Midbrain (tissue), 1 donor: Measurements from ENCODE around the gene OSTF1.

Experiments used
- DNase-seq: peaks from one replicate; lab custom pipeline; 2025; lab: John Stamatoyannopoulos, UW

The OSTF1 gene, protein sequence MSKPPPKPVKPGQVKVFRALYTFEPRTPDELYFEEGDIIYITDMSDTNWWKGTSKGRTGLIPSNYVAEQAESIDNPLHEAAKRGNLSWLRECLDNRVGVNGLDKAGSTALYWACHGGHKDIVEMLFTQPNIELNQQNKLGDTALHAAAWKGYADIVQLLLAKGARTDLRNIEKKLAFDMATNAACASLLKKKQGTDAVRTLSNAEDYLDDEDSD

DNA sequence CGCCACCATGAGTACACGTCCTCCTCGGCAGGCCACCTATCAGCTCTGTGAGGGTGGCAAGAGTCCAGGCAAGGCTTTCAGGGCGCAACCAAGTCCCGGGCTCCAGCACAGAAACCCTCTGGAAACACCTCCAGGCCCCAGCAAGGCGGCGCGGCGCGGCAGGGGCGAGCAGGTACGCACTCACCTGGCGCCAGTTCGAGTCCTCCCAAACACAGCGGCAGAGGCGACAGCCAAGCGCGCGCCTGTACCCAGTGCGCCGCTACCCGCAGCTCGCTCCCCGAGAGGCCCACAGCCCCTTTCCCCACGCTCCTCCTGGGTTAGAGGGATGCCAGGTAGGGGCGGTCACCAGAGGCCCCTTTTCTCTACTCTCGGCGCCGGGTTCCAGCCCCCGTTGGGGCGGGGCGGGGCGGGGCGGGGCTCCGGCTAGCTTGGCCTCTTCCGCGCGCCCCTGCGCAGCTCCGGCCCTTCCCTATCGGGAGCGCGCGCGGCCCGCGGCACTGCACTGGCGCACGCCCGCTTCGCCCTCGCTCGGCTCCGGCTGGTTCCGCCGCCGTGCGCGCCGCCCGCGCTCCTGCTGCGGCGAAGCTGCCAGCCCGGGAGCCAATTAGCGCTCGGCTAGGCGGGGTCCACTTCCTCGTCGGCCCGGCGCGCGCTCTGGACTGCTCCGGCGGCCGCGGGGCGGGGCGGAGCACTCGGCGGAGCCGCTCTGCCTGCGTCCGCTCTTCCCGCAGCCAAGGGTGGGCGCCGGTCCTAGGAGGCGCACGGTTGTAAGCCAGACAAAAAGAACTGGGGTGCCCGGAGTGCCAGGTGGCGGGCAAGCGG lies at the start of gene OSTF1, which contains the start of gene NMRK1:
Gene OSTF1 (plus strand): TSS at position 691 of the 822 bp plus-strand sequence. CDS start 179 bp downstream, outside the sequence.
Gene NMRK1 (minus strand): TSS at position 332 of the 822 bp plus-strand sequence. CDS start 5,040 bp downstream, outside the sequence.
- DNase-seq = peak; percentile 96

DNA sequence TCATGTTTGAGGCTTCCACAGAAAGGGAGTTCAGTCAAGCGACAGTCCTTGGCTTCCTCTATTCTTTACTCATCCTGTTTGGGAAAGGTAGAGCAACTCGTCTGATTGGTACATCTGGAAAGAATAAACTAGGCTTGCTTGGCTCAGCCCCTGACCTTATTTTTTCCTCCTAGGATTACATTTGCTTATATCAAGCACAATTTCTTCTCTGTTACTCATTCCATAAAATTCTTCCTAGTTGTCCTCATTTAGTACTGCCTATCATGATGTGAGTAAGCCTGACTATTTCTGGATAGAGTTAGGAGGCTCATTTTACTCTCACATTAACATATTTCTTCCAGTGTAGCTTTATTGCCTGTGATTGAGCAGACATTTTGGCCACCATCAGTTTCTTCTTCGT lies 49.3 kb upstream of the OSTF1 start:
- no peak for DNase-seq

- DNase-seq = no peak
Measured at GRCh38 chr9:75039801-75040200, 48.5 kb upstream of the OSTF1 start.

- no peak for DNase-seq
Measured at GRCh38 chr9:75041041-75041440, 47.3 kb upstream of the OSTF1 start.

DNA sequence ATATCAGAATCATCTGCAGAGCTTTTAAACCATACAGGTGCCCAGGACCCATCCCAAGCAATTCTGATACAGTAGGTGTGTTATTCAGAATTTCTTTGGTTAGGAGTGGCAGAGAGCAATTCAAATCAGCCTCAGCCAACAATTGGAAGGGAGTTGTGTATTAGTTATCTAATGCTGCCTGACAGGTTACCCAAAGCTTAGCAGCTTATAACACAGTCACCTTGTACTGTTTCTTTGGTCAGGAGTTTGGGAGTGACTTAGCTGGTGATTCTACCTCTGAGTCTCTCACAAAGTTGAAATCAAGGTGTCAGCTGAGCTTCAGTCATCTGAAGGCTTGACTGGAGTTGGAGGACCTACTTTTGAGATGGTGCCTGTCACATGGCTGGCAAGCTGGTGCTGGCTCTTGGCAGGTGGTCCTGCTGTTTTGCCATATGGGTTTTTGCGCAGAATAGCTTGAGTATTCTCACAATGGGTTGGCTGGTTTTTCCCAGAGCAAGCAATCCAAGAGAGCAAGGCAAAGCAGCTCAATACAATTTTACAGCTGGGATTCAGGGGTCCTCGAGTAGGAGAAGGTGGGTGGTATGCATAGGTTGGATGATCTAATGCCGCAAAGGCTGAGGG lies 41.5 kb upstream of the OSTF1 start:
- no peak for DNase-seq

- no peak for DNase-seq
Measured at GRCh38 chr9:75047506-75047905, 40.8 kb upstream of the OSTF1 start.

GRCh38 chr9:75051285-75051684 lies 37.0 kb upstream of the OSTF1 start:
- no peak for DNase-seq

GRCh38 chr9:75053869-75054268 lies 34.4 kb upstream of the OSTF1 start:
- no peak for DNase-seq

GRCh38 chr9:75054368-75055001 lies 33.8 kb upstream of the OSTF1 start:
- no peak for DNase-seq

DNA sequence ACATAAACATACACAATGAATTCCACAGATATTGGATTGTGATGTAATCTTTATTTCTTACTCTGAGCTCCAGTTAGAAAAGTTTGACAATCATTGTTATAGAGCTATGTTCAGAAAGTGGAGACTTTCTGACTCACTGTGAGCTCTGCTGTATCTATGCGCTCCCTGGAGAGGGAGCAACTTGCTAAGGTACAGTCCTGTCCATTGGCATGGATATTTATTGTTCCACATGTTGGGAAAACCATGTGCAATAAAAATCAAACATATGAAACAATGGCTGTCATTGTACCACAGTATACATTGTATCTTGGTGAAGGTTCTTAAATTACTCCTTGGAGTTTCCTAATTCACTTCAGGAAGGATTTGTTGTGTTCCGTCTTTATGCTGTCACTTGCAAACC lies 27.1 kb upstream of the OSTF1 start:
- DNase-seq = no peak

- DNase-seq = no peak
Measured at GRCh38 chr9:75063556-75064305, 24.6 kb upstream of the OSTF1 start.

DNA sequence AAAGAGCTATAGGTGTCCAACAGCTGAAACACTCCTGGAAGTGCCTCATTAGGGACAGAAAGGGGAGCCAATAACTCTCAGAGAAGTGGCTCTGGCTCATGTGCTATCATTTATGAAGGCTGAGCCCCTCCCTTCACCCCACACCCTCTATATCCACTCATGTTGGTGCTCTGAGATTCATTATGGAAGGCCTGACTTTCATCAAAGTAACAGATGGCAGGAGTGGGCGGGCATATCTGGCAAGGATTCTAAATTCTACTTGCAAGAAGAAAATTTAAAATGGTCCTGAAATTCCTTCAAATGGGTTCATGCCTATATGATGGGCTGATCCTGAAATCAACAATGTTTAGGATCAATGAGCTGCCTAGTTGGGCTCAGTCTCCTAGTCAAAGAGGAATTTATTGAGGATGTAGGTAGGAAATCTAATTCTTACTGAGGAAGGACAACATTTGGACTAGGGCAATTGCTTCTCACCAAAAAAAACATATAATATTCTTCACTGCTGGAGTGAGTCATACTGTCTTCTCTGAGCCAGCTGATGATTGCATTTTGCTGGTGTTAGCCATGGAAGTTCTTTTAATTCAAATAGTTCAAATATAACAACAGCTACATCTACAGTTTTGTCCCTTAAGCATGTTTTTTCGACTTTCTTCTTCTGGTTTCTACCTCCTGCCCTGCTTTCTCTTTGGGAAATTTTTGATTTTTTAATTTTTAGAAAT lies 23.8 kb upstream of the OSTF1 start:
- no peak for DNase-seq

GRCh38 chr9:75065510-75065909 lies 22.8 kb upstream of the OSTF1 start:
- DNase-seq = no peak

DNA sequence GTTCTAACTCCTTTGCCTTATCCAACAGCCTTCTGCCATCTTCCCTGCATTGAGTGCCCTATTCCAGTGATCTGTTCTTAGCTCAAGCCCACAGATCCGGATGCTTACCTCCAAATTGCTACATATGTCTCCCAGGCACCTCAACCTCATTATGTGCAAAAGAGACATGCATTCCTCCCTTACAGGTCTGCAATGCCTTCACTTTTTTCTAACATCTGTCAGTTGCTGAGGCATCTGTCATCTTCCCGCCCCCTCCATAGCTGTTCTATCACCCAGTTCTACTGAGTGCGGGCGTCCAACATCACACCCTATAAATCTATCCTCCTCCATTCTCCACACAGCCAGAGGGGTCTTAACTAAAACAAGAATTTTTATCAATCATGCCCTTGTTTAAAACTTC lies 20.4 kb upstream of the OSTF1 start:
- DNase-seq = no peak

DNA sequence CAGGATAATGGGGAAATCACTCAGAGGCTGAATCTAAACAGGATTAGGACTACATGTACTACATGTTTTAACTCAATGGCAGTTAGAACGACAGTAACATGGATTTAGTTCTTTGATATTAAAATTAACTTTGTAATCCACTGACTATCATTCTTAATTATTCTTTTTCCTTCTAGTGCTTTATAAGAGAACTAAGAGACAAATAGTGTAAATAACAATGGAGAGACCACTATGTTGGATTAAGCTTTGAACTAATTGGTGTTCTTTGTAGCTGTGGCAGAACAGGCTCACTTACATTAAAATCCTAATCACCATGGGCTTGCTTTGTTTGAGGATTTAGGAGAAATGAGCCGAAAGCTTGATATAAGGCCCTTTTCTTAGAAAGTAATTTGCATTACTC lies 19.1 kb upstream of the OSTF1 start:
- no peak for DNase-seq

GRCh38 chr9:75071530-75072122 lies 16.7 kb upstream of the OSTF1 start:
- no peak for DNase-seq

- DNase-seq = no peak
Measured at GRCh38 chr9:75072895-75073294, 15.4 kb upstream of the OSTF1 start.

DNA sequence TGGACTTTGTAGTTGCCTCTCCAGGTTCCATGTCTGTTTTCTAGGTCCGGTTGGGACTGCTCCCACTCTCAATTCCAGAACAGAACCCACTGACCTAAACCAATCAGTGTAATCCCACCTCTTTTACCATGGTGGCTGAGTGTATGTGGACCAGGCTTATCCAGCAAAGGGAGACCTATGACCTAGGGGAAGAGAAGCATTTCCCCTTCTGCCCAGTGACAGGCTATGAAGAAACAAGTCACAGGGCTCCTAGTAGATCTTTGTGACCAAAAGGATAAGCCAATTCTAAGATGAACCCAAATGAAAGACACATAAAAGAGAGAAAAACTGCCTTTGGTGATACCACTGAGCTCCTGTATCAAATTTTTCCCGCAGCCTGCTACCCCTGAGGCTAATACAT lies 6.7 kb upstream of the OSTF1 start:
- no peak for DNase-seq

DNA sequence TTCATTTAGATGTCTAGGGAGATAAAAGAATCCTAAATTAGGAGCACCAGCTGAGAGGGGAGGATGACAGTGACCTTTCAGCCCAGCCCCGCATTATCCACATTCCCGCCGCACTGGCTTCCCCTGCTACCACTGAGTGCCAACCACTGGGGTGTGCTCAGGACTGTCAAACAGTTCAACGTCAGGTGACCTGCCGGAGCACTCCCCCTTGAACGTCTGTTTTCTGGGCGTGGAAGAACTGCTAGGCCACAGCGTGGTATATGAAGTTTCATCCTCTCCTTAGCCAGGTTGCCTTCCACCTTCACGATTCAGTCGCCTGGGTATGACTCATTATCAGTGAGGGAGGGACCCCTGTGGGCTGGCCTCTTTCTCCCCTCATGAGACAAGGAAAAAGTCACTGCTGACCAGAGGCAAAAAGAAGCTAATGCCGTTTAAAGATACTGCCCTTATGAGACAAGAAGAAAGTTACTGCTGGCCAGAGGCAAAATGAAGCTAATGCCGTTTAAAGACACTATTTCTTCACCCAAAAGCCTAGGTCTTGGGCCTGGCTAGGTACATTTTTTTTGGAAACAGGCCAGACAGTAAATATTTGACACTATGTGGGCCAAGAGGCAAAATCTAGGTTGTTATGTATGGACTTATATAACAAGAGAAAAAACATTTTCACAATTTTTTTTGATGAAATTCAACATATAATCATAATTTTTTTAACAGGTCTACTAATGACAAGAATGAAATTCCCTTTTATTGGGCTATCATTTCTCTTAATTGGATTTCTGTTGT lies 4.9 kb upstream of the OSTF1 start:
- peak; percentile 40 for DNase-seq
